ENCODE results near the gene FAM90A26. TPM values are rescaled to one million over a fixed set of nuclear protein-coding genes. Genes with fewer than 3 reads are reported as not detected.
"Not testable (repeated sequence)": the region's sequence is repeated elsewhere in the genome, so short reads cannot be mapped to it uniquely, and the experiment has no call there.

Gene FAM90A26
- total and polyA plus RNA-seq, 4 donors = not detected

GRCh38 chr4:9215105-9215504, 44.9 kb downstream of the FAM90A26 start, which contains the start of gene USP17L11:
USP17L11 (plus strand) TSS chr4:9215405; CDS start chr4:9215405, 0 bp downstream.
- H3K4me3 ChIP-seq (ENCODE audit: low read length in 2 of 2); DNase-seq; H3K27me3 ChIP-seq (ENCODE audit: control insufficient read depth in 1 of 2, insufficient read depth in 2 of 2, low read length in 1 of 2); H3K27ac ChIP-seq (ENCODE audit: low read depth in 1 of 2, low read length in 2 of 2); ATAC-seq (ENCODE audit: low FRiP score); intact Hi-C loops (cut with DNase I); H3K4me1 ChIP-seq (ENCODE audit: control insufficient read depth in 1 of 2, insufficient read depth in 2 of 2, low read length in 2 of 2); H3K36me3 ChIP-seq (ENCODE audit: control insufficient read depth in 1 of 2, insufficient read depth in 2 of 2, low read length in 1 of 2); H3K9me3 ChIP-seq (ENCODE audit: control insufficient read depth, low read length): not testable (repeated sequence)
- whole genome bisulfite sequencing, 2 donors = 92% methylated on average over 10 of the region's 14 CpGs; no CpG with 5 or more reads in 1 of the 2 donors

- ATAC-seq (ENCODE audit: low FRiP score); DNase-seq; H3K4me1 ChIP-seq (ENCODE audit: control insufficient read depth in 1 of 2, insufficient read depth in 2 of 2, low read length in 2 of 2); H3K27me3 ChIP-seq (ENCODE audit: control insufficient read depth in 1 of 2, insufficient read depth in 2 of 2, low read length in 1 of 2); intact Hi-C loops (cut with DNase I); H3K36me3 ChIP-seq (ENCODE audit: control insufficient read depth in 1 of 2, insufficient read depth in 2 of 2, low read length in 1 of 2); H3K27ac ChIP-seq (ENCODE audit: low read depth in 1 of 2, low read length in 2 of 2); H3K9me3 ChIP-seq (ENCODE audit: control insufficient read depth, low read length); H3K4me3 ChIP-seq (ENCODE audit: low read length in 2 of 2): not testable (repeated sequence)
- WGBS, 2 donors = no CpG with 5 or more reads among the region's 13 CpGs
These were observed 49.6 kb downstream of the FAM90A26 start, which contains the start of gene USP17L12 for GRCh38 chr4:9219852-9220251. USP17L12 (plus strand) TSS chr4:9220152; CDS start chr4:9220152, 0 bp downstream.

- DNase-seq; H3K4me1 ChIP-seq (ENCODE audit: control insufficient read depth in 1 of 2, insufficient read depth in 2 of 2, low read length in 2 of 2); H3K4me3 ChIP-seq (ENCODE audit: low read length in 2 of 2); H3K27ac ChIP-seq (ENCODE audit: low read depth in 1 of 2, low read length in 2 of 2); H3K9me3 ChIP-seq (ENCODE audit: control insufficient read depth, low read length); intact Hi-C loops (cut with DNase I); H3K36me3 ChIP-seq (ENCODE audit: control insufficient read depth in 1 of 2, insufficient read depth in 2 of 2, low read length in 1 of 2); ATAC-seq (ENCODE audit: low FRiP score); H3K27me3 ChIP-seq (ENCODE audit: control insufficient read depth in 1 of 2, insufficient read depth in 2 of 2, low read length in 1 of 2): not testable (repeated sequence)
- WGBS, 2 donors = no CpG with 5 or more reads among the region's 14 CpGs
These were observed 54.4 kb downstream of the FAM90A26 start, which contains the start of gene USP17L13 for GRCh38 chr4:9224596-9224995. USP17L13 (plus strand) TSS chr4:9224896; CDS start chr4:9224896, 0 bp downstream.

Other genes starting within 250 kb of the FAM90A26 start
- gene USP17L10, start 40.2 kb downstream of the FAM90A26 start, total RNA-seq = not detected
- not detected for gene USP17L10, start 40.2 kb downstream of the FAM90A26 start, polyA plus RNA-seq
- gene USP17L11, start 45.0 kb downstream of the FAM90A26 start, total RNA-seq = not detected
- not detected for gene USP17L11, start 45.0 kb downstream of the FAM90A26 start, polyA plus RNA-seq
- not detected for gene USP17L12, start 49.7 kb downstream of the FAM90A26 start, total RNA-seq
- gene USP17L12, start 49.7 kb downstream of the FAM90A26 start, polyA plus RNA-seq = not detected
- not detected for gene USP17L13, start 54.5 kb downstream of the FAM90A26 start, total RNA-seq
- gene USP17L13, start 54.5 kb downstream of the FAM90A26 start, polyA plus RNA-seq = not detected
- not detected for gene USP17L15, start 64.0 kb downstream of the FAM90A26 start, total RNA-seq
- gene USP17L15, start 64.0 kb downstream of the FAM90A26 start, polyA plus RNA-seq = not detected
- not detected for gene USP17L17, start 73.5 kb downstream of the FAM90A26 start, total RNA-seq
- gene USP17L17, start 73.5 kb downstream of the FAM90A26 start, polyA plus RNA-seq = not detected
- not detected for gene USP17L18, start 78.2 kb downstream of the FAM90A26 start, total RNA-seq
- gene USP17L18, start 78.2 kb downstream of the FAM90A26 start, polyA plus RNA-seq = not detected
- not detected for gene USP17L19, start 83.0 kb downstream of the FAM90A26 start, total RNA-seq
- not detected for gene USP17L19, start 83.0 kb downstream of the FAM90A26 start, polyA plus RNA-seq
- not detected for gene USP17L20, start 87.7 kb downstream of the FAM90A26 start, total RNA-seq
- not detected for gene USP17L20, start 87.7 kb downstream of the FAM90A26 start, polyA plus RNA-seq
- not detected for gene USP17L21, start 92.5 kb downstream of the FAM90A26 start, total RNA-seq
- gene USP17L21, start 92.5 kb downstream of the FAM90A26 start, polyA plus RNA-seq = not detected
- not detected for gene USP17L22, start 97.2 kb downstream of the FAM90A26 start, total RNA-seq
- gene USP17L22, start 97.2 kb downstream of the FAM90A26 start, polyA plus RNA-seq = not detected
- gene USP17L24, start 154.8 kb downstream of the FAM90A26 start, total RNA-seq = not detected
- gene USP17L24, start 154.8 kb downstream of the FAM90A26 start, polyA plus RNA-seq = not detected
- not detected for gene USP17L25, start 159.5 kb downstream of the FAM90A26 start, total RNA-seq
- not detected for gene USP17L25, start 159.5 kb downstream of the FAM90A26 start, polyA plus RNA-seq
- gene USP17L26, start 164.2 kb downstream of the FAM90A26 start, total RNA-seq = not detected
- gene USP17L26, start 164.2 kb downstream of the FAM90A26 start, polyA plus RNA-seq = not detected
- not detected for gene USP17L5, start 169.0 kb downstream of the FAM90A26 start, total RNA-seq
- gene USP17L5, start 169.0 kb downstream of the FAM90A26 start, polyA plus RNA-seq = not detected
- gene USP17L27, start 173.7 kb downstream of the FAM90A26 start, total RNA-seq = not detected
- not detected for gene USP17L27, start 173.7 kb downstream of the FAM90A26 start, polyA plus RNA-seq
- gene USP17L28, start 178.5 kb downstream of the FAM90A26 start, total RNA-seq = not detected
- not detected for gene USP17L28, start 178.5 kb downstream of the FAM90A26 start, polyA plus RNA-seq
- gene USP17L29, start 183.2 kb downstream of the FAM90A26 start, total RNA-seq = not detected
- gene USP17L29, start 183.2 kb downstream of the FAM90A26 start, polyA plus RNA-seq = not detected
- gene USP17L30, start 192.7 kb downstream of the FAM90A26 start, total RNA-seq = not detected
- gene USP17L30, start 192.7 kb downstream of the FAM90A26 start, polyA plus RNA-seq = not detected